Measurements from ENCODE around the gene BECN2.

GRCh38 chr1:241950390-241950789 lies 7.2 kb upstream of the BECN2 start:
- no peak for TF ChIP-seq CTCF (IDR thresholded peaks at IDR 0.05)
- TF ChIP-seq POLR2A (IDR thresholded peaks at IDR 0.05): no peak

Data from body of pancreas (tissue), 4 donors.